Measurements from ENCODE around the gene CCDC159. TPM values are rescaled to one million over a fixed set of nuclear protein-coding genes. Genes with fewer than 3 reads are reported as not detected.
"Not testable (repeated sequence)": the region's sequence is repeated elsewhere in the genome, so short reads cannot be mapped to it uniquely, and the experiment has no call there.

Gene CCDC159
- total RNA-seq, 2 donors from 2014 or later, result 55.8 to 64.1 TPM

DNA sequence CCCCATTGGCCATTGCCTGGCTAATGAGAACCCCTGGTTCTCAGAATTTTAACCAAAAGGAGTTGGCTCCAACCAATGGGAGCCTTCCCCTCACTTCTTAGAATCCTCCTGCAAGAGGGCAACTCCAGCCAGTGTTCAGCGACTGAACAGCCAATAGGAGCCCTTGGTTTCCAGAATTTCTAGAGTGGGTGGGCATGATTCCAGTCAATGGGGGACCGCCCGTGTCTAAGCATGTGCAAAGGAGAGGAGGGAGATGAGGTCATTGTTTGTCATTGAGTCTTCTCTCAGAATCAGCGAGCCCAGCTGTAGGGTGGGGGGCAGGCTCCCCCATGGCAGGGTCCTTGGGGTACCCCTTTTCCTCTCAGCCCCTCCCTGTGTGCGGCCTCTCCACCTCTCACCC is 18.6 kb downstream of the CCDC159 start:
- ATAC-seq, result no peak
- no peak for DNase-seq
- peaks cover 2% of the 10 kb centered on the region for H3K4me1 Mint-ChIP-seq
- H3K27ac Mint-ChIP-seq, result no peak overlapping the region
- no peaks in the 10 kb centered on the region for H3K9me3 ChIP-seq (ENCODE audit: control insufficient read depth, low read length, poor library complexity, severe bottlenecking)
- no peak overlapping the region for H3K4me3 Mint-ChIP-seq
- H3K27me3 Mint-ChIP-seq, result no peaks in the 10 kb centered on the region
- H3K36me3 Mint-ChIP-seq (ENCODE audit: low read depth), result no peaks in the 10 kb centered on the region

DNA sequence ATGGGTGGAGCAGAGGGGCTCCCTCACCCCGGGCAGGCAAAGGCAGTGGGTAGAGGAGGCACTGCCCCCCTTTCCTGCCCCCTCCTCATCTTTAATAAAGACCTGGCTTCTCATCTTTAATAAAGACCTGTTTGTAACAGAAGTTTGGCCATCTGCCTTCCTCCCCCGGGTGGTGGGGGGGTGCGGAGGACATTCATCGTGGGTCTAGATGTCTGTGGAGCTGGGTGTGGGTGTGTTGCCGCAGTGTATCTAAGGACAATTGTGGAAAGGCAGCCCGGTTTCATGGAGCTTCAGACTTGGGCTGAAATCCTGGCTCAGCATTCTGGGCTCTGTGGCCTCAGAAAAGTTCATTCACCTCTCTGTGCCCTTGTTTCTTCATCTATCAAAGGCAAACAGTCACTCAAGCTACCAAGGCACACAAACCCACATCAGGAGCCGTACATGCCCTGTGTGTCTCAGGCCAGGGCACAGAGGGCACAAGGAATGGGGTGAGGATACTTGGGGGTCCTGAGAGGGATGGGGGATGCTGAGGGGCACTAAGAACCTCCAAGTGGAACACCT is 19.3 kb downstream of the CCDC159 start:
- no peaks in the 10 kb centered on the region for H3K27me3 Mint-ChIP-seq
- no peak for ATAC-seq
- no peak for DNase-seq
- no peaks in the 10 kb centered on the region for H3K9me3 ChIP-seq (ENCODE audit: control insufficient read depth, low read length, poor library complexity, severe bottlenecking)
- H3K36me3 Mint-ChIP-seq (ENCODE audit: low read depth), result peaks cover under 1% of the 10 kb centered on the region
- no peak overlapping the region for H3K27ac Mint-ChIP-seq
- H3K4me1 Mint-ChIP-seq, result peaks cover 2% of the 10 kb centered on the region
- no peak overlapping the region for H3K4me3 Mint-ChIP-seq

- DNase-seq, result no peak
- Mint-ChIP-seq H3K27me3 (no peaks in the 10 kb centered on the region), H3K27ac (no peak overlapping the region), H3K4me3 (no peak overlapping the region), H3K4me1 (peaks cover 5% of the 10 kb centered on the region), H3K36me3 (ENCODE audit: low read depth) (peaks cover 4% of the 10 kb centered on the region)
- no peak for ATAC-seq
- H3K9me3 ChIP-seq (ENCODE audit: control insufficient read depth, low read length, poor library complexity, severe bottlenecking), result no peaks in the 10 kb centered on the region
These were observed 21.2 kb downstream of the CCDC159 start for GRCh38 chr19:11367528-11367927.

DNA sequence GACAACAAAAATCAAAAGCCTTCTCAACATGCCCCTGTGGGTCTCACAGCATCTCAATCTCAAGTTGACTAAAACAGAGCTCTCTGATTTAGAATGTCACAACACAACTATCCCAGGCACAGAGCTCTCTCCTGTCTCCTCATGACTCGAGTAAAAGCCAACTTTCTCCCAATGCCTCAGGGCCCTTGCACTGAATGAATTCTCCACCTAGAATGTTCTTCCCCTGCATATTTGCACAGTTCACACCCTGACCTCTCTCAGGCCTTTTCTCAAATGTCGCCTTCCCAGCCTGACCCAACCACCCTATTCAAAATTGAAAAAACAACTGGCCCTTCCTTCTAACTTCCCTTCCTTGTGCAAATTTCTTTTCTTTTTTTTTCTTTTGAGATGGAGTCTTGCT is 24.4 kb downstream of the CCDC159 start:
- peaks cover 11% of the 10 kb centered on the region for H3K4me1 Mint-ChIP-seq
- H3K36me3 Mint-ChIP-seq (ENCODE audit: low read depth), result peaks cover 4% of the 10 kb centered on the region
- H3K27ac Mint-ChIP-seq, result no peak overlapping the region
- H3K27me3 Mint-ChIP-seq, result no peaks in the 10 kb centered on the region
- no peak for ATAC-seq
- no peak overlapping the region for H3K4me3 Mint-ChIP-seq
- H3K9me3 ChIP-seq (ENCODE audit: control insufficient read depth, low read length, poor library complexity, severe bottlenecking), result no peaks in the 10 kb centered on the region
- no peak for DNase-seq

GRCh38 chr19:11373166-11373884 is 27.0 kb downstream of the CCDC159 start:
- Mint-ChIP-seq H3K4me1 (peaks cover 22% of the 10 kb centered on the region), H3K4me3 (peak overlapping the region; percentile 69), H3K36me3 (ENCODE audit: low read depth) (peaks cover 7% of the 10 kb centered on the region), H3K27ac (no peak overlapping the region), H3K27me3 (no peaks in the 10 kb centered on the region)
- no peak for ATAC-seq
- H3K9me3 ChIP-seq (ENCODE audit: control insufficient read depth, low read length, poor library complexity, severe bottlenecking), result no peaks in the 10 kb centered on the region
- no peak for DNase-seq

DNA sequence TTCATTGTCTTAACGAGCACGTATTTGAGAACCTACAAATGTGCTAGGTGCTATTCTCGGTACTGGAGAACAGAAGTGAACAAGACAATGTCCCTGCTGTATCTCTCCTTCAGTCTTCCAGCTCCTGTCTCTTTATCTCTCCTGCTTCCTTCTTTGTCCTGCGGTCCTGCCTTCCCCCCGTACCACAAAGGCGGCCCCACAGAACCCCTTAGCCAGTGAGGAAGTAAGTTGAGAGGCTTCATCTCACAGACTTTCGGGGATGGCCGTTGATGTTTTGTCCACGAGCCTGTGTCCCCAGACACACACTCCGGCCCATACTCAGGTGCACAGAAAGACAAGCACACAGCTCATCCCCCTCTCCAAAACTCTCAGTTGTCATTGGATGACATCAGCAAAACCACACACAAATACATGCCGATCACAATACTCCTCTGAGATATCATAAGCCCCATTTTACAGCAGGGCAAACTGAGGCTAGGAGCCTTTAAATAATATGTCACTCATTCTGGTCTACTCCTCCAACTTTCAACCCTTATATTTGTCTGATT is 27.6 kb downstream of the CCDC159 start:
- no peak overlapping the region for H3K4me3 Mint-ChIP-seq
- ATAC-seq (no peak), DNase-seq (no peak)
- peaks cover 7% of the 10 kb centered on the region for H3K36me3 Mint-ChIP-seq (ENCODE audit: low read depth)
- peaks cover 22% of the 10 kb centered on the region for H3K4me1 Mint-ChIP-seq
- no peaks in the 10 kb centered on the region for H3K9me3 ChIP-seq (ENCODE audit: control insufficient read depth, low read length, poor library complexity, severe bottlenecking)
- no peaks in the 10 kb centered on the region for H3K27me3 Mint-ChIP-seq
- no peak overlapping the region for H3K27ac Mint-ChIP-seq

- H3K27ac Mint-ChIP-seq, result no peak within 1 kb of the TSS
- H3K4me3 Mint-ChIP-seq, result no peak within 1 kb of the TSS
- H3K27me3 Mint-ChIP-seq, result no peaks in the 10 kb centered on the region
- peak; percentile 90 to 95 (median 93) for DNase-seq
- H3K9me3 ChIP-seq (ENCODE audit: control insufficient read depth, low read length, poor library complexity, severe bottlenecking), result no peaks in the 10 kb centered on the region
- peaks cover 22% of the 10 kb centered on the region for H3K4me1 Mint-ChIP-seq
- ATAC-seq, result peak; percentile 91
- H3K36me3 Mint-ChIP-seq (ENCODE audit: low read depth), result peaks cover 7% of the 10 kb centered on the region
These were observed 28.3 kb downstream of the CCDC159 start, which contains the start of gene SWSAP1 for GRCh38 chr19:11374433-11375142. Gene SWSAP1 (plus strand): TSS chr19:11374666. CDS start chr19:11374681, 15 bp downstream.

DNA sequence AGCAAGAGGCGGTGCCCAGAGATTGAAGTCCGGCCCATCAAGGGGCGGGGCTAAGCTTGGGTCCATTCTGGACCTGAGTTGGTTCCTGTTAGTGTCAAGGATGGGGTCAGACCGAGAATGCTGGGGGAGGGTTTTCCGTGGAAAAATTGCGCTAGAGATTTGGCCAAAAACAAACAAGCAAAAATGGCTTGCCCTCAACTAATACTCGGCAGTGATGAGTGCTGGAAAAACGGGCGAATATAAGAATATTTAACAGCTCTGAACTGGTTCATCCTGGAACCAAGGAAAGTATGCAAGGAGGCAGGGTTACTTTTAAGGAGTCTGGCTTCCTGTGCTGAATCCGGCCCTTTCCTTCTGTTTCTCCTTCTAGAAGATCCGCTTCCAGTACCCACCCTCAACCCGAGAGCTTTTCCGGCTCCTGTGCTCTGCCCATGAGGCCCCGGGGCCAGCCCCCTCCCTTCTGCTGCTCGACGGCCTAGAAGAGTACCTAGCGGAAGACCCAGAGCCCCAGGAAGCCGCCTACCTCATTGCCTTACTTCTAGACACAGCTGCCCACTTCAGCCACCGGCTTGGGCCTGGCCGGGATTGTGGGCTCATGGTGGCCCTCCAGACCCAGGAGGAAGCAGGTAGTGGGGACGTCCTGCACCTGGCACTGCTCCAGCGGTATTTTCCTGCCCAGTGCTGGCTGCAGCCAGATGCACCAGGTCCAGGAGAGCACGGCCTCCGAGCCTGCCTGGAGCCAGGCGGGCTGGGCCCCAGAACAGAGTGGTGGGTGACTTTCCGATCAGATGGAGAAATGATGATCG is 29.0 kb downstream of the CCDC159 start:
- DNase-seq (peak; percentile 53 to 61 (median 61)), ATAC-seq (peak; percentile 52)
- no peak overlapping the region for H3K27ac Mint-ChIP-seq
- H3K27me3 Mint-ChIP-seq, result no peaks in the 10 kb centered on the region
- H3K9me3 ChIP-seq (ENCODE audit: control insufficient read depth, low read length, poor library complexity, severe bottlenecking), result no peaks in the 10 kb centered on the region
- H3K36me3 Mint-ChIP-seq (ENCODE audit: low read depth), result peaks cover 7% of the 10 kb centered on the region
- no peak overlapping the region for H3K4me3 Mint-ChIP-seq
- peaks cover 28% of the 10 kb centered on the region for H3K4me1 Mint-ChIP-seq

DNA sequence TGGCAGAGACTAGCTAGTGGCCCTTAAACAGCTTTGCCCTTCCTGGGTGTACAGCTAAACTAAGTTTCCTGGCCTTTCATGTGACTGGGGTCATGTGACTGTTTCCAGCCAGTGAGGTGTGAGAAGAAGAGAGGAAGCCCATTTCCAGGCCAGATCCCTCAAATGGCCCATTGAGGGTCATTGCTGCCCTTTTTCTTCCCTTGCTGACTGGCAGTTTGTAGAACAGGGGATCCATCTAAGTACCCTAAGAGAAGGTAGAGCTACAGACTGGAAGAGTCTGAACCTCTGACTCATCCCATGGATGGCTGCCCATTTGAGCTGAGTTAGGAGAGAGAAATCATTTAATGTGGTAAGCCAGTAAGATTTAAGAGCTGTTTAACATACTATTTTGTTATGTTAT is 30.9 kb downstream of the CCDC159 start:
- no peak overlapping the region for H3K4me3 Mint-ChIP-seq
- peaks cover 38% of the 10 kb centered on the region for H3K4me1 Mint-ChIP-seq
- H3K27ac Mint-ChIP-seq, result peak overlapping the region; percentile 2
- H3K27me3 Mint-ChIP-seq, result peaks cover 6% of the 10 kb centered on the region
- ATAC-seq, result no peak
- H3K36me3 Mint-ChIP-seq (ENCODE audit: low read depth), result peaks cover 2% of the 10 kb centered on the region
- no peak for DNase-seq
- no peaks in the 10 kb centered on the region for H3K9me3 ChIP-seq (ENCODE audit: control insufficient read depth, low read length, poor library complexity, severe bottlenecking)

GRCh38 chr19:11377756-11378155 is 31.4 kb downstream of the CCDC159 start:
- Mint-ChIP-seq H3K36me3 (ENCODE audit: low read depth) (peaks cover 2% of the 10 kb centered on the region), H3K4me3 (no peak overlapping the region), H3K27ac (no peak overlapping the region), H3K4me1 (peaks cover 38% of the 10 kb centered on the region), H3K27me3 (peaks cover 9% of the 10 kb centered on the region)
- DNase-seq (no peak), ATAC-seq (no peak)
- no peaks in the 10 kb centered on the region for H3K9me3 ChIP-seq (ENCODE audit: control insufficient read depth, low read length, poor library complexity, severe bottlenecking)

- peaks cover 2% of the 10 kb centered on the region for H3K36me3 Mint-ChIP-seq (ENCODE audit: low read depth)
- no peak overlapping the region for H3K4me3 Mint-ChIP-seq
- peaks cover 34% of the 10 kb centered on the region for H3K4me1 Mint-ChIP-seq
- H3K27ac Mint-ChIP-seq, result peak overlapping the region; percentile 57
- peaks cover 13% of the 10 kb centered on the region for H3K27me3 Mint-ChIP-seq
- no peak for ATAC-seq
- no peak for DNase-seq
- no peaks in the 10 kb centered on the region for H3K9me3 ChIP-seq (ENCODE audit: control insufficient read depth, low read length, poor library complexity, severe bottlenecking)
These were observed 32.2 kb downstream of the CCDC159 start for GRCh38 chr19:11378319-11379189.

- H3K27ac Mint-ChIP-seq, result peak overlapping the region; percentile 96
- not testable (repeated sequence) for H3K9me3 ChIP-seq (ENCODE audit: control insufficient read depth, low read length, poor library complexity, severe bottlenecking); DNase-seq; ATAC-seq; H3K4me3 Mint-ChIP-seq; H3K36me3 Mint-ChIP-seq (ENCODE audit: low read depth)
- H3K4me1 Mint-ChIP-seq, result peaks cover 34% of the 10 kb centered on the region
- peaks cover 13% of the 10 kb centered on the region for H3K27me3 Mint-ChIP-seq
These were observed 33.0 kb downstream of the CCDC159 start for GRCh38 chr19:11379269-11379845.

Data from T-helper 17 cell (primary cell).